Measurements from ENCODE around the gene TMEM52B.
A peak's percentile ranks its signal among the peaks of the same experiment; 100 is the strongest.

Gene TMEM52B

DNA sequence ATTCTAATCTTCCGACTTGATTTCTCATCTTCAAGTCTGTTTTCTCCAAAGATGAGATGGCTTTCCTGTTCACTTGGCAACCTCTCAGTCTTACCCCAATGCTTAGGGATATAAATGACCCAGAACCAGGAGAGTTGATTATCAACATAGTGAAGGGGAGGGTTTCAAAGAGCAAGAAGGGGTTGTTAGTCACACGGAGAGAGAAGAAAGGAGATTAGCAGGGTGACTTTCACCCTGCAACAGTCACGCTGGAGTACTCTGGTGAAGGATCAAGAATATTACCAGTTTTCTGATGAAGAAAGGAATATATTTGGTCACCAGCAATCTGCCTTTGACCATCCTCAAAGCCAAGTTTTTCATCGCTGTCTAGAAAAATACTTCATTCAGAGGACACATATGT is at the start of gene TMEM52B:
TSS of gene TMEM52B (plus strand) at position 212 of the 400 bp plus-strand sequence. CDS start 543 bp downstream, outside the sequence.
- no peak for DNase-seq (ENCODE audit: low read depth in 2 of 2)

GRCh38 chr12:10130042-10130441 is 48.8 kb upstream of the TMEM52B start, which contains the start of gene CLEC7A:
Gene CLEC7A, minus strand, starts transcription at chr12:10130199. Its CDS starts 117 bp downstream, at chr12:10130082.
- DNase-seq (ENCODE audit: low read depth in 2 of 2): no peak

GRCh38 chr12:10131111-10131690 is 47.6 kb upstream of the TMEM52B start:
- no peak for DNase-seq (ENCODE audit: low read depth in 2 of 2)

DNA sequence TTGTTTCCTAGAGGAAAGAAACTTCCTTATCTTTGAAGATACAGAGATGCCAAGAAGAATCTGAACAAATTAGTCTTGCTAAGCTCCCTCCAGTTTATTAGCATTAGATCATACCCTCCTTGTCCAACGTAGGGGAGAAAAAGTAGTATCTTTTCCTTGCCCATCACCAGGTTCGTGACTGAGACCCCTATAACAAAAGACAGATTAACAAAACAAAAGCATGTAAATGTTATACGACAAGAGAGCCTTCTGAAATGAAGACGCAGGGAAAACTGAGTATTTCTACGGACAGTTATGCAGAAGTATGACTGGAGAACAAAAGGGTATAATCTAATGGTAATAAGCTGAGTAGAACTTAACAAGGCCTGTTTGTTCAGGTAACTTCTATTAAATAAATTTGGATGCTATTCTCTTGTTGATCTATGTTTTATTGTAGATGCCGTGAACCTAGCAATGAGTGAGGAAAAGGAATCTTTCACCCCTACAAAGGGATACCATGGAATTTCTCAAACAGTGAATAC is 45.9 kb upstream of the TMEM52B start:
- DNase-seq (ENCODE audit: low read depth in 2 of 2): no peak

- no peak for DNase-seq (ENCODE audit: low read depth in 2 of 2)
Measured at GRCh38 chr12:10135126-10135525, 43.7 kb upstream of the TMEM52B start.

DNA sequence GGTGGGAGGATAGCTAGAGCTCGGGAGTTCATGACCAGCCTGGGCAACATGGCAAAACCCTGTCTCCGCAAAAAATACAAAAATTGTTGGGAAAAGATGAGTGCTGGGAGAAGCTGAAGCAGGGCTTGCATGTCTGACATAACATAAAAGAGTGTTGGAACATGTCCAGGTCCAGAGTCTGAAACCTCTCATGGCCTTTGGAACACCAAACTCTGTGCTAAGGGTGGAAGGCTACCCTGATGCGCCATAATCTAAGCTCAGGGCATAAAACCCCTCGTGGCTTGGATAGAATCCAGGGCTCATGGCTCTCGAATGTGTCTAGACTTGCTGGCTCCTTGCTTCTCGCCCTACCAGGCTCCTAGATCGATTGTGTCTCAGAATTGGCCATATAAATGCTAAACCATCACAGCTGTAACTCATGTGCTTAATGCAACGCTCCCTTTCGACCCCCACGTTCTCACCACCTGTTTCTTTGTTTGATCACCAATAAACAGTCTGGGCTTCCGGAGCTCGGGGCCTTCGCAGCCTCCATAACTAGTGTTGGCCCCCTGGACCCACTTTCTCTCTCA is 42.1 kb upstream of the TMEM52B start:
- DNase-seq (ENCODE audit: low read depth in 2 of 2): no peak

GRCh38 chr12:10140001-10140400 is 38.8 kb upstream of the TMEM52B start:
- peak in 1 of 2 donors; percentile 10 for DNase-seq (ENCODE audit: low read depth in 2 of 2)

DNA sequence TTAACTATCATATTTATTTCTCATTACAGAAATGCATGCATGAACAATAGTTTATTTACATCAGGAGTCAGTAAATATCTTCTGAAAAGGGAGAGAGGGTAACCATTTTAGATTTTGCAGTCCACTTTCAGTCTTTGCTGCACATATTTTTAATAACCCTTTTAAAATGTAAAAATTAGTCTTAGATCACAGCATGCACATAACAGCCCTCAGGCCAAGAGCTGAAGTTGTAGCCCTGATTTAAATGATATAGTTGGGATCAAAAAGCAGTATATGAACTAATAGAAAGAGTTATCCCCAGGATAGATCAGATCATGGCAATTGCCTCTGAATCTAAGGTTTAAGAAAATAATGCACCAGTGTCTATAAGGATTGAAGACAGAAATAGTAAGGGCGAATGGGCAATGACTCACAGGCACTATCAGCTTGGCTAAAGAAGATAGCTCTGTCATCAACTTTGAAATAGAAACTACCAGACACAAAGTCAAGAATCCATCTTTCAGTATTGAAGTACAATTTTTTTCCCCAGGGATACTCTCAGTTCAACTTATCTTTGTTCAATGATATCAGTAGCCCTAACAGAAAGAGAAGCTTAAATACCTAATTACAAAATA is 35.7 kb upstream of the TMEM52B start:
- no peak for DNase-seq (ENCODE audit: low read depth in 2 of 2)

GRCh38 chr12:10147714-10148403 is 31.0 kb upstream of the TMEM52B start:
- no peak for DNase-seq (ENCODE audit: low read depth in 2 of 2)

DNA sequence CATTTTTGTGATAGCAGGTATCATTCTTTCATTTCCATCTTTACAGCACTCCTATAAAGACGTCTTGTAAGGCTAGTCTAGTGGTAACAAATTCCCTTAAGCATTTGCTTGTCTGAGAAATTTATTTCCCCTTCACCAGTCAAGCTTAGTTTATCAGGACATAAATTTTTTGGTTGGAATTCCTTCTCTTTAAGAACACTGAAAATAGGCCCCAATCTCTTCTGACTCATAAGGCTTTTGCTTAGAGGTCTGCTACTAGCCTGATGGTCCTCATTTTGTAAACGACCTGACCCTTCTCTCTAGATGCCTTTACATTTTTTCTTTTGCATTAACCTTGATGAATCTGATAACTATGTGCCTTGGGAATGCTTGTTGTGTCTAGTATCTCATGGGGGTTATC is 27.2 kb upstream of the TMEM52B start:
- no peak for DNase-seq (ENCODE audit: low read depth in 2 of 2)

GRCh38 chr12:10153271-10154144 is 25.3 kb upstream of the TMEM52B start:
- DNase-seq (ENCODE audit: low read depth in 2 of 2): peak; percentile 20 to 25

- no peak for DNase-seq (ENCODE audit: low read depth in 2 of 2)
Measured at GRCh38 chr12:10154145-10154496, 24.7 kb upstream of the TMEM52B start.

DNA sequence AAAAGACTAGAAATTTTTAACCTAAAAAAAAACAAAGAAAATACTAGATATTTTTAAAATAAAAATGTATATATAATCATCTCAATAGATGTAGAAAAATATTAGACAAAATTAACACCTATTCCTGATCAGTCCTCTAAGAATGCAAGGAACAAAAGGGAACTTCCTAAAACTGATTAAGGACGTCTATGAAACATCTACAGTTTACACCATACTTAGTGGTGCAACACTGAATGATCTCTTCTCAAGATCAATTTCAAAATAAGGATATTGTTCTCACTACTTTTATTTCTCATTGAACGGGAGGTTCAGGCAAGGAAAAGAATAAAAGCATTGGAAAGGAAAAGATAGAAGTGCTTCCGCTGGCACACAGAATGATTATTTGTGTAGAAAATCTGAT is 22.9 kb upstream of the TMEM52B start:
- DNase-seq (ENCODE audit: low read depth in 2 of 2): no peak

DNA sequence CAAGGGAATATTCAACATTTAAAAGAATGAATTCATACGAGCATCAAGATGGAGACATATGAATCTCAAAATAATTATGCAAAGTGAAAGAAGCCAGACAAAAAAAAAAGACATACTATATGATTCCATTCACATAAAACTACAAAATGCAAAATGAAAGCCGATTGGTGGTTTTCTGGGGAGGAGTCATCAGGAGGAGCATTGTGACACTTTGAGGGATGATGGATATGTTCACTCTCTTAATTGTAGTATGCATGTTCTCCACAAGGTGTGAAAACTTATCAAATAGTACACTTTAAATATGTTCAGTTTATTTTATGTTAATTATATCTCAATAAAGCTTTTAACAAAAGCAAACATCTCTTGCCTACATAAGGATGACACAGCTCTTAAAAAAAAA is 20.4 kb upstream of the TMEM52B start:
- DNase-seq (ENCODE audit: low read depth in 2 of 2): no peak

- no peak for DNase-seq (ENCODE audit: low read depth in 2 of 2)
Measured at GRCh38 chr12:10159280-10159679, 19.6 kb upstream of the TMEM52B start.

DNA sequence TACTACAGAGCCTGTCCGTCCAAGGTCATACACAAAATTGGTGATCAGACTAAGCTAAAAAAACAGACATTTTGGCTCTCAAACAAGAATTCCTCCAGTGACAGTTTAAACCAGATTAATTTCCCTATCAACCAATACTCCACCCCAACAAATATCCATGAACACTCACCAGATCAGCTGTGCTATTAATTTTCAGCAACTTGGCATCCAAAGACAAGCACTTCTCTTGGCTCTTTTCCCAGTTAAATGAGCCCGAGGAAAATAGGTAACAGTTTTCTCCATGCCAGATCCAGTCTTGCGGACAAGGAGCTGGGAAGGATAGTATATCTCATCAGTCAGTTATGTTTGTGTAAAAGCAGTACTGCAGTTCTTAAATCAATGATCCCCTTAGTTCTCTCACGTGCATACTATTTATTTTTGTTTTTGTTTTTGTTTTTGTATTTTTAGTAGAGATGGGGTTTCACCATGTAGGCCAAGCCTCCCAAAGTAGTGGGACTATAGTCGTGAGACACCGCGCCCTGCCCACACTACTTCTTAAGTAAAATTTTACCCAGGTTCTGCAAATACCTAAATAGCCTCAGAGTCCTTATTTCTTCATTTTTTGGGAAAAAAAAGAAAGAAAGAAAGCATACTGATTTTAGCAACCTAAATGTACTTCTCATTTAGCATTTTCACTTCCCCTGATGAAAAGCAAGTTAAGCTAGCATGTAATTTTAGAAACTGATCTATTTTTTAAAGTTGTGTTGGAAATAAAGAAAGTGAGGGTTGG is 18.0 kb upstream of the TMEM52B start:
- no peak for DNase-seq (ENCODE audit: low read depth in 2 of 2)

GRCh38 chr12:10163084-10163483 is 15.7 kb upstream of the TMEM52B start:
- DNase-seq (ENCODE audit: low read depth in 2 of 2): no peak

GRCh38 chr12:10165421-10165820 is 13.4 kb upstream of the TMEM52B start:
- DNase-seq (ENCODE audit: low read depth in 2 of 2): no peak

GRCh38 chr12:10167599-10167998 is 11.2 kb upstream of the TMEM52B start:
- no peak for DNase-seq (ENCODE audit: low read depth in 2 of 2)

DNA sequence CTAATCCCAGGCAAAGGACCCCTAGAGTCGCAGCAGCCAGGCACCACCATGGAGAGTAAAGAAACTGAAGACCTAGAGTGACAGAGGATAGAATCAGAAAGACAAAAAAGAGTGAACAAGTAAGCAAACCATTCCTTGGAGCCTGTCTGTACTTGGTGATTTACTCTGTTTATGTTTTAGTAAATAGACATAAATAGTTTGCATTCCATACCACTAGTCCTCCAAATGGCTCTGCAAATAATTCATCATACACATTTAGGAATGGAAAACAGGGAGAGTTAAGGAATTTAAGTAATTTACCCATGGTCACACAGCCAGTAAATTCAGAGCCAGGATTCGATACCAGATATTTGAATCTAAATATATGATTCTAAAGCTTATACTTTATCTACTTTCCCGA is 9.7 kb upstream of the TMEM52B start:
- DNase-seq (ENCODE audit: low read depth in 2 of 2): no peak

DNA sequence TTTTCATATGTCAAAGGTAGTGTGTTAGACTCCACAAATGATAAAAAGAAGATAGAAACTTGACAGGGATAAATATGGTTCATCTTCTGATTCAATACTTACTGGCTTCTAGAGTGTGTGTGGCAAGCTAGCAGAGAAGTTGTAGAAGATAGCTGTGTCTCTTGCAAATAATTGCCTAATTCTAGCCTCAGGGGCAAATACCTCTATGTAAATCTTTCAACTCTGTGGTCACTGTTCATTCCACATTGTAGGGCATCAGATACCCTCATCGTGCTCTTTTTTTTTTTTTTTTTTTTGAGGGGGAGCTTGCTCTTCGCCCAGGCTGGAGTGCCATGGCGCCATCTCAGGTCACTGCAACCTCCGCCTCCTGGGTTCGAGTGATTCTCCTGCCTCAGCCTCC is 8.6 kb upstream of the TMEM52B start:
- no peak for DNase-seq (ENCODE audit: low read depth in 2 of 2)
